HEK293 (cell line): ENCODE data around the gene ZFYVE28.

Source experiments
- CTCF ChIA-PET: fragments of 350-600 bp; formaldehyde crosslinking; extraction: SDS; loops from one replicate; lab custom pipeline; 2021; ENCODE audit warnings: antibody characterized with exemption; lab: Yijun Ruan, JAX
- POLR2A ChIA-PET: fragments of 300-600 bp; formaldehyde crosslinking; extraction: SDS; loops from one replicate; lab custom pipeline; 2020; ENCODE audit warnings: antibody characterized with exemption, inconsistent platforms; lab: Yijun Ruan, JAX
- H3K27ac ChIP-seq: fragments of 200-500 bp; sonication (Bioruptor generic); 2 replicates; pipeline ENCODE4 v1.5.1; 2014; ENCODE audit warnings: low read depth, low read length, control low read depth, inconsistent platforms; ENCODE audit errors: extremely low read depth
- H3K36me3 ChIP-seq, 2 experiments: fragments of 200-500 bp in 1 of 2; sonication (Bioruptor generic) in 1 of 2; 1 replicate in 1 of 2; 2 replicates in 1 of 2; pipeline ENCODE4 v1.5.1; 2014 to 2017; ENCODE audit warnings: inconsistent platforms in 2 of 2, low read length in 2 of 2; ENCODE audit not compliant: control insufficient read depth in 2 of 2, insufficient read depth in 1 of 2
- H3K4me1 ChIP-seq: fragments of 200-500 bp; sonication (Bioruptor generic); 2 replicates; pipeline ENCODE4 v1.5.1; 2014; ENCODE audit warnings: mild to moderate bottlenecking, low read length, inconsistent platforms; ENCODE audit not compliant: control insufficient read depth, insufficient read depth
- H3K4me3 ChIP-seq: 2 replicates; pipeline ENCODE4 v1.5.1; 2011; ENCODE audit warnings: low read depth, mild to moderate bottlenecking, control low read depth, low read length, moderate library complexity
- H3K9me3 ChIP-seq: fragments of 200-500 bp; sonication (Bioruptor generic); 2 replicates; pipeline ENCODE4 v1.5.1; 2014; ENCODE audit warnings: low read depth, low read length, inconsistent platforms; ENCODE audit not compliant: control insufficient read depth, insufficient read depth
- SETDB1 ChIP-seq: IDR thresholded peaks from one replicate; pipeline ENCODE4 v1.6.1; 2017; ENCODE audit warnings: mild to moderate bottlenecking, low read length, moderate library complexity, mixed read lengths; ENCODE audit not compliant: insufficient read length
- SP2 ChIP-seq: fragments of 450-650 bp; formaldehyde crosslinking; IDR thresholded peaks from 2 replicates; pipeline ENCODE4 v1.5.1; 2016; ENCODE audit warnings: missing biosample characterization, missing genetic modification characterization
- ZBTB6 ChIP-seq: fragments of 450-650 bp; formaldehyde crosslinking; IDR thresholded peaks from 2 replicates; pipeline ENCODE4 v1.5.1; 2017; ENCODE audit warnings: missing biosample characterization, missing genetic modification characterization
- ZBTB8A ChIP-seq: fragments of 450-650 bp; formaldehyde crosslinking; IDR thresholded peaks from 2 replicates; pipeline ENCODE4 v1.5.1; 2016; ENCODE audit warnings: missing biosample characterization, missing genetic modification characterization
- ZNF138 ChIP-seq: fragments of 450-650 bp; formaldehyde crosslinking; IDR thresholded peaks from 2 replicates; pipeline ENCODE4 v1.5.1; 2016; ENCODE audit warnings: missing biosample characterization, missing genetic modification characterization, borderline replicate concordance
- ZNF223 ChIP-seq: fragments of 450-650 bp; formaldehyde crosslinking; IDR thresholded peaks from 2 replicates; pipeline ENCODE4 v1.5.1; 2016; ENCODE audit warnings: missing biosample characterization, missing genetic modification characterization
- ZNF416 ChIP-seq: fragments of 450-650 bp; formaldehyde crosslinking; IDR thresholded peaks from 2 replicates; pipeline ENCODE4 v1.5.1; 2016; ENCODE audit warnings: missing biosample characterization, missing genetic modification characterization
- ZNF488 ChIP-seq: fragments of 450-650 bp; formaldehyde crosslinking; IDR thresholded peaks from 2 replicates; pipeline ENCODE4 v1.5.1; 2016; ENCODE audit warnings: missing biosample characterization, missing genetic modification characterization
- ZNF558 ChIP-seq: fragments of 450-650 bp; formaldehyde crosslinking; IDR thresholded peaks from 2 replicates; pipeline ENCODE4 v1.5.1; 2016; ENCODE audit warnings: missing biosample characterization, missing genetic modification characterization
- ZNF560 ChIP-seq: fragments of 450-650 bp; formaldehyde crosslinking; IDR thresholded peaks from 2 replicates; pipeline ENCODE4 v1.5.1; 2017; ENCODE audit warnings: missing biosample characterization, missing genetic modification characterization, borderline replicate concordance
- ZNF707 ChIP-seq: fragments of 450-650 bp; formaldehyde crosslinking; IDR thresholded peaks from 2 replicates; pipeline ENCODE4 v1.5.1; 2016; ENCODE audit warnings: missing biosample characterization, missing genetic modification characterization
- TF ChIP-seq, protein P1 (sequence below): fragments of 450-650 bp; formaldehyde crosslinking; IDR thresholded peaks from 2 replicates; pipeline ENCODE4 v1.5.1; 2016; ENCODE audit warnings: missing biosample characterization, missing genetic modification characterization
- TF ChIP-seq, protein P2 (sequence below): fragments of 450-650 bp; formaldehyde crosslinking; IDR thresholded peaks from 2 replicates; pipeline ENCODE4 v1.5.1; 2016; ENCODE audit warnings: missing biosample characterization, missing genetic modification characterization
- TF ChIP-seq, protein P3 (sequence below): fragments of 450-650 bp; formaldehyde crosslinking; IDR thresholded peaks from 2 replicates; pipeline ENCODE4 v1.5.1; 2016; ENCODE audit warnings: missing biosample characterization, missing genetic modification characterization

Gene ZFYVE28

GRCh38 chr4:2267841-2268240, 150.6 kb downstream of the ZFYVE28 start (continued):
- TF ChIP-seq, protein P1, sequence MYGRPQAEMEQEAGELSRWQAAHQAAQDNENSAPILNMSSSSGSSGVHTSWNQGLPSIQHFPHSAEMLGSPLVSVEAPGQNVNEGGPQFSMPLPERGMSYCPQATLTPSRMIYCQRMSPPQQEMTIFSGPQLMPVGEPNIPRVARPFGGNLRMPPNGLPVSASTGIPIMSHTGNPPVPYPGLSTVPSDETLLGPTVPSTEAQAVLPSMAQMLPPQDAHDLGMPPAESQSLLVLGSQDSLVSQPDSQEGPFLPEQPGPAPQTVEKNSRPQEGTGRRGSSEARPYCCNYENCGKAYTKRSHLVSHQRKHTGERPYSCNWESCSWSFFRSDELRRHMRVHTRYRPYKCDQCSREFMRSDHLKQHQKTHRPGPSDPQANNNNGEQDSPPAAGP (tag by site-specific recombination) = no peak
- TF ChIP-seq ZNF223 (tag by site-specific recombination) = no peak
- no peak for TF ChIP-seq SP2
- no peak for TF ChIP-seq ZNF416 (tag by site-specific recombination)
- no peak for TF ChIP-seq ZBTB6

DNA sequence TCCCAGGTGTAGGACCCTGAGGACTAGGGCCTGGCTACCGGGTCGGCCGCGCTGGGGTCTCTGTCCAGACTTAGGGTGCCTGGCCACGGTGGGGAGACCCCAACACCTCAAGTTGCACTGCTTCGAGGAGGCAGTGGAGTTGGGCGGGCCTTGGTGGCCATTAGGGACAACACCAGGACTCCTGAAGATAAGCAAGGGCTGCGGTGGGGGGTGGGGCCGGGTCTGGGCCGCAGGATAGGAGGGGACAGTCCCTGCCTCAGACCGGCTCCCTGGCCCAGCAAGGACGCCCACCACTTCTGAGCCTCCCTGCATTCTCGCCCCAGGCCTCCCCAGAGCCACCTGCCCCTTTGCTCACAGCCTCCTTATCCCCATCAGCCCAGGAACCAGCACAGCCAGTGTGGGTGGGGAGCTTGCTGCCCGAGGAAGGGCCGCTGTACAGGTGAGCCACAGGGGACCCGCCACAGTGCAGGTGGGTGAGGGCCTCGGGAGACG, 151.1 kb downstream of the ZFYVE28 start:
- H3K9me3 ChIP-seq = no peaks in the 10 kb centered on the region
- H3K4me1 ChIP-seq = no peaks in the 10 kb centered on the region
- POLR2A ChIA-PET = no interaction called here
- no peak overlapping the region for H3K27ac ChIP-seq
- no peak overlapping the region for H3K4me3 ChIP-seq
- CTCF ChIA-PET = no interaction called here
- H3K36me3 ChIP-seq = no peaks in the 10 kb centered on the region
- TF ChIP-seq, protein P2, sequence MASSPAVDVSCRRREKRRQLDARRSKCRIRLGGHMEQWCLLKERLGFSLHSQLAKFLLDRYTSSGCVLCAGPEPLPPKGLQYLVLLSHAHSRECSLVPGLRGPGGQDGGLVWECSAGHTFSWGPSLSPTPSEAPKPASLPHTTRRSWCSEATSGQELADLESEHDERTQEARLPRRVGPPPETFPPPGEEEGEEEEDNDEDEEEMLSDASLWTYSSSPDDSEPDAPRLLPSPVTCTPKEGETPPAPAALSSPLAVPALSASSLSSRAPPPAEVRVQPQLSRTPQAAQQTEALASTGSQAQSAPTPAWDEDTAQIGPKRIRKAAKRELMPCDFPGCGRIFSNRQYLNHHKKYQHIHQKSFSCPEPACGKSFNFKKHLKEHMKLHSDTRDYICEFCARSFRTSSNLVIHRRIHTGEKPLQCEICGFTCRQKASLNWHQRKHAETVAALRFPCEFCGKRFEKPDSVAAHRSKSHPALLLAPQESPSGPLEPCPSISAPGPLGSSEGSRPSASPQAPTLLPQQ = no peak
- TF ChIP-seq ZBTB8A (tag by site-specific recombination) = no peak
- no peak for TF ChIP-seq ZNF488 (tag by site-specific recombination)
- TF ChIP-seq ZNF558 (tag by site-specific recombination) = no peak
- TF ChIP-seq ZNF138 (tag by site-specific recombination) = no peak
- TF ChIP-seq ZNF707 (tag by site-specific recombination) = no peak
- no peak for TF ChIP-seq SETDB1
- TF ChIP-seq, protein P1 (tag by site-specific recombination) = no peak

- Histone ChIP-seq H3K36me3 (no peaks in the 10 kb centered on the region), H3K9me3 (no peaks in the 10 kb centered on the region), H3K27ac (no peak overlapping the region), H3K4me3 (no peak overlapping the region), H3K4me1 (no peaks in the 10 kb centered on the region)
- CTCF ChIA-PET = no interaction called here
- POLR2A ChIA-PET = no interaction called here
- no peak for TF ChIP-seq ZNF560 (tag by site-specific recombination)
- TF ChIP-seq, protein P3, sequence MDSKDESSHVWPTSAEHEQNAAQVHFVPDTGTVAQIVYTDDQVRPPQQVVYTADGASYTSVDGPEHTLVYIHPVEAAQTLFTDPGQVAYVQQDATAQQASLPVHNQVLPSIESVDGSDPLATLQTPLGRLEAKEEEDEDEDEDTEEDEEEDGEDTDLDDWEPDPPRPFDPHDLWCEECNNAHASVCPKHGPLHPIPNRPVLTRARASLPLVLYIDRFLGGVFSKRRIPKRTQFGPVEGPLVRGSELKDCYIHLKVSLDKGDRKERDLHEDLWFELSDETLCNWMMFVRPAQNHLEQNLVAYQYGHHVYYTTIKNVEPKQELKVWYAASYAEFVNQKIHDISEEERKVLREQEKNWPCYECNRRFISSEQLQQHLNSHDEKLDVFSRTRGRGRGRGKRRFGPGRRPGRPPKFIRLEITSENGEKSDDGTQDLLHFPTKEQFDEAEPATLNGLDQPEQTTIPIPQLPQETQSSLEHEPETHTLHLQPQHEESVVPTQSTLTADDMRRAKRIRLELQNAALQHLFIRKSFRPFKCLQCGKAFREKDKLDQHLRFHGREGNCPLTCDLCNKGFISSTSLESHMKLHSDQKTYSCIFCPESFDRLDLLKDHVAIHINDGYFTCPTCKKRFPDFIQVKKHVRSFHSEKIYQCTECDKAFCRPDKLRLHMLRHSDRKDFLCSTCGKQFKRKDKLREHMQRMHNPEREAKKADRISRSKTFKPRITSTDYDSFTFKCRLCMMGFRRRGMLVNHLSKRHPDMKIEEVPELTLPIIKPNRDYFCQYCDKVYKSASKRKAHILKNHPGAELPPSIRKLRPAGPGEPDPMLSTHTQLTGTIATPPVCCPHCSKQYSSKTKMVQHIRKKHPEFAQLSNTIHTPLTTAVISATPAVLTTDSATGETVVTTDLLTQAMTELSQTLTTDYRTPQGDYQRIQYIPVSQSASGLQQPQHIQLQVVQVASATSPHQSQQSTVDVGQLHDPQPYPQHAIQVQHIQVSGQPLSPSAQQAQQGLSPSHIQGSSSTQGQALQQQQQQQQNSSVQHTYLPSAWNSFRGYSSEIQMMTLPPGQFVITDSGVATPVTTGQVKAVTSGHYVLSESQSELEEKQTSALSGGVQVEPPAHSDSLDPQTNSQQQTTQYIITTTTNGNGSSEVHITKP (tag by site-specific recombination) = no peak
Measured at GRCh38 chr4:2266821-2267220, 151.6 kb downstream of the ZFYVE28 start.
